Mesenteric fat pad (tissue), 1 donor: ENCODE measurements around the gene ATOSB. TPM values are rescaled to one million over a fixed set of nuclear protein-coding genes. Genes with fewer than 3 reads are reported as not detected.
A peak's percentile ranks its signal among the peaks of the same experiment; 100 is the strongest.

Experiments
- DNase-seq: peaks from one replicate; pipeline ENCODE4 v3.0.0-alpha.2; 2020; ENCODE audit warnings: low spot score
- total RNA-seq: library from RNA; stranded (reverse); fragmentation: NEBNext Ultra II Directional; extraction: Animal tissue kit (Norgen Biotek cat#: 25700); gene quantifications from one replicate; pipeline ENCODE4 v1.2.1, GENCODE V29; 2021
- donor health status: DM: yes; HTN: yes; CAD: no.

The ATOSB gene
- total RNA-seq, 1 donor from 2014 or later, result 27.7 TPM

- DNase-seq, result peak; percentile 43
These were observed 58.4 kb downstream of the ATOSB start for GRCh38 chr9:35057271-35057620.

- peak; percentile 80 for DNase-seq
These were observed 58.9 kb downstream of the ATOSB start for GRCh38 chr9:35056571-35057270.

GRCh38 chr9:35054871-35055644 is 60.6 kb downstream of the ATOSB start:
- DNase-seq, result peak; percentile 30

- DNase-seq, result no peak
These were observed 61.4 kb downstream of the ATOSB start for GRCh38 chr9:35054185-35054835.

Other genes with a start within 250 kb of the ATOSB start
- 0.39 TPM for gene PHF24, start 157.6 kb downstream of the ATOSB start, total RNA-seq
- 8.0 TPM for gene DNAJB5, start 126.1 kb downstream of the ATOSB start, total RNA-seq
- 280 TPM for gene VCP, start 43.2 kb downstream of the ATOSB start, total RNA-seq
- gene FANCG, start 35.9 kb downstream of the ATOSB start, total RNA-seq, result 11.3 TPM
- gene PIGO, start 19.3 kb downstream of the ATOSB start, total RNA-seq, result 15.2 TPM
- 95.4 TPM for gene STOML2, start 12.7 kb downstream of the ATOSB start, total RNA-seq
- gene UNC13B, start 46.1 kb upstream of the ATOSB start, total RNA-seq, result 29.0 TPM